Naive thymus-derived CD4-positive, alpha-beta T cell (primary cell): ENCODE data around the gene FUT9. TPM values are rescaled to one million over a fixed set of nuclear protein-coding genes. Genes with fewer than 3 reads are reported as not detected.

Experiments used
- ATAC-seq: fragments of 150-1000 bp; cut with Tn5 transposase; 2 replicates; pipeline ENCODE4 v1.10.0; 2021; ENCODE audit warnings: mild to moderate bottlenecking, moderate library complexity
- CTCF ChIA-PET: fragments of 350-600 bp; sonication (Branson Sonifier 250); formaldehyde crosslinking; loops from one replicate; lab custom pipeline; 2021; ENCODE audit warnings: antibody characterized with exemption; lab: Charles Lee
- POLR2A ChIA-PET: fragments of 350-600 bp; sonication (Branson Sonifier 250); formaldehyde crosslinking; loops from one replicate; lab custom pipeline; 2021; ENCODE audit warnings: antibody characterized with exemption, inconsistent platforms; lab: Charles Lee
- DNase-seq, 9 donors: peaks; one replicate each; pipeline versions ENCODE4 v3.0.0 to v3.0.0-alpha.2; 2020 to 2022; ENCODE audit warnings: mixed read lengths in 1 of 9
- H3K27ac ChIP-seq: one replicate; pipeline ENCODE4 v1.7.0; 2013; ENCODE audit warnings: mild to moderate bottlenecking, low read depth, low read length, moderate library complexity
- H3K27me3 ChIP-seq, 2 donors: one replicate each; pipeline ENCODE4 v1.7.0; 2013; ENCODE audit warnings: low read length in 2 of 2, mild to moderate bottlenecking in 2 of 2, moderate library complexity in 2 of 2; ENCODE audit not compliant: control insufficient read depth in 2 of 2, insufficient read depth in 2 of 2
- H3K36me3 ChIP-seq, 3 experiments: 1 replicate in 2 of 3; 2 replicates in 1 of 3; pipeline ENCODE4 v1.7.0; 2013; ENCODE audit warnings: low read length in 3 of 3, mild to moderate bottlenecking in 3 of 3, moderate library complexity in 1 of 3; ENCODE audit not compliant: insufficient read depth in 3 of 3, control insufficient read depth in 2 of 3
- H3K4me1 ChIP-seq, 2 donors: one replicate each; pipeline ENCODE4 v1.7.0; 2013; ENCODE audit warnings: low read length in 2 of 2, mild to moderate bottlenecking in 2 of 2, moderate library complexity in 1 of 2; ENCODE audit not compliant: control insufficient read depth in 2 of 2, insufficient read depth in 2 of 2
- H3K4me3 ChIP-seq: 2 replicates; pipeline ENCODE4 v1.7.0; 2013; ENCODE audit warnings: mild to moderate bottlenecking, low read length
- H3K9me3 ChIP-seq, 3 experiments: 1 replicate in 2 of 3; 2 replicates in 1 of 3; pipeline ENCODE4 v1.7.0; 2013; ENCODE audit warnings: low read length in 3 of 3; ENCODE audit not compliant: control insufficient read depth in 2 of 3
- H3K27ac Mint-ChIP-seq, 9 donors: one replicate each; pipeline ENCODE4 v1.8.0; 2020 to 2022; ENCODE audit warnings: mixed read lengths in 9 of 9, mild to moderate bottlenecking in 8 of 9, moderate library complexity in 5 of 9, inconsistent platforms in 2 of 9
- H3K27me3 Mint-ChIP-seq, 5 donors: one replicate each; pipeline ENCODE4 v1.8.0; 2021 to 2022; ENCODE audit warnings: mixed read lengths in 5 of 5, mild to moderate bottlenecking in 1 of 5
- H3K36me3 Mint-ChIP-seq, 5 donors: one replicate each; pipeline ENCODE4 v1.8.0; 2020 to 2022; ENCODE audit warnings: mixed read lengths in 5 of 5, mild to moderate bottlenecking in 3 of 5, inconsistent platforms in 1 of 5
- H3K4me1 Mint-ChIP-seq, 7 donors: one replicate each; pipeline ENCODE4 v1.8.0; 2020 to 2022; ENCODE audit warnings: mixed read lengths in 7 of 7, mild to moderate bottlenecking in 3 of 7, inconsistent platforms in 1 of 7
- H3K4me3 Mint-ChIP-seq, 10 donors: one replicate each; pipeline ENCODE4 v1.8.0; 2020 to 2022; ENCODE audit warnings: mild to moderate bottlenecking in 10 of 10, mixed read lengths in 10 of 10, moderate library complexity in 6 of 10, inconsistent platforms in 2 of 10
- H3K9me3 Mint-ChIP-seq, 11 donors: one replicate each; pipeline ENCODE4 v1.8.0; 2020 to 2022; ENCODE audit warnings: mixed read lengths in 11 of 11, mild to moderate bottlenecking in 4 of 11, inconsistent platforms in 1 of 11, moderate library complexity in 1 of 11
- intact Hi-C, 2 donors: fragments of 100-400 bp; cut with micrococcal nuclease; formaldehyde crosslinking; loops; one replicate each; pipeline ENCODE4 v1.15.1; 2023
- polyA plus RNA-seq, 2 donors: library from polyadenylated mRNA; unstranded; fragments of 300-500 nt; fragmentation: Illumina TruSeq; gene quantifications; one replicate each; pipeline ENCODE4 v1.2.3, GENCODE V29; 2021
- total RNA-seq, 6 experiments: library from RNA in 5 of 6; stranded (reverse) in 5 of 6; gene quantifications; 1 replicate in 5 of 6; 2 replicates in 1 of 6; pipeline ENCODE4 v1.2.3 and lab custom pipeline; 2021 to 2026

Gene FUT9
- total and polyA plus RNA-seq, 7 experiments from 2014 or later: not detected

DNA sequence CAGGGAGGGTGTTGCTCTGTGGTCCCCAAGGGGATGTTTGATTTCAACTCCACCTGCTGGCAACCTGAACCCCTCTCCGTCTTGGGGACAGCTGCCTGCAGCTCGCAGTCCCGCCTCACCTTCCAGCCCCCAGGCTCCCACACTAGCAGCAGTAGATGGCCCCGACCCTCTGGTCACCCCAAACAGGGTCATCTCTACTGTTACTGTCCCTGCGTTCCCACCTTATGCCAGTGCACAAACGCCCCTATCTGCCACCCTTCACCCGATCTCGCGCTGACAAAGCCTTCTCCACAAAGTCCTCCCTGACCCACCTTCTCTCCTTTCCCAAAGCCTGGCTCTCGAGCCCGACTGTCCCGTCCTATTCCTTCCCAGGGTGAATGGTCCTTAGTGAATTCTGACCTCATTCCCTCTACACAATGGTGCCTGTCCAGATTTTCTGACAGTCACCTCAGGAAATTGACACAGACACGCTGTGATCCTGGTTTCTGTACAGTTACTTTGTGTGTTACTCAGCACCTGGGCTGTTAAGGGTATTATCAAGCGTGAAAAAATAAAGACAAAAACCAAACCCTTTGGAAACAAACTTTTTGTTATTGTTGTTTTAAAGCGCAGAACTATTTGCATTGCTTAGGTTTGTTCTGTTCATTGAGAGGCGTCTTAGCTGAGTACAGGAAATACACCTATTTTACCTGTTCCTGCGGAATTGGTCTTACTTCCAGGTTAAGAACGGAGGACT is 728 bp downstream of the FUT9 start:
- H3K36me3 Mint-ChIP-seq: peaks cover 0 to 5% (median 0%) of the 10 kb centered on the region in 5 donors
- H3K4me3 ChIP-seq: no peak overlapping the region
- no peak overlapping the region for H3K4me3 Mint-ChIP-seq
- ATAC-seq: no peak
- no peaks in the 10 kb centered on the region for H3K27me3 ChIP-seq
- no peaks in the 10 kb centered on the region for H3K36me3 ChIP-seq
- ChIA-PET POLR2A (interaction anchor here (0.6 kb wide), 1 partner anchor 29 kb away, joined by 4 read pairs; no protein-coding TSS in a partner anchor), CTCF (no interaction called here)
- H3K9me3 ChIP-seq: no peaks in the 10 kb centered on the region
- no peaks in the 10 kb centered on the region for H3K4me1 ChIP-seq
- H3K27ac Mint-ChIP-seq: no peak overlapping the region
- no peak for DNase-seq
- peaks cover 0 to 4% (median 0%) of the 10 kb centered on the region in 7 donors for H3K4me1 Mint-ChIP-seq
- no peak overlapping the region for H3K27ac ChIP-seq
- intact Hi-C loops: no loop called here
- H3K27me3 Mint-ChIP-seq: peaks cover 29 to 40% (median 33%) of the 10 kb centered on the region in 5 donors
- peaks cover 0 to 4% (median 0%) of the 10 kb centered on the region in 11 donors for H3K9me3 Mint-ChIP-seq

DNA sequence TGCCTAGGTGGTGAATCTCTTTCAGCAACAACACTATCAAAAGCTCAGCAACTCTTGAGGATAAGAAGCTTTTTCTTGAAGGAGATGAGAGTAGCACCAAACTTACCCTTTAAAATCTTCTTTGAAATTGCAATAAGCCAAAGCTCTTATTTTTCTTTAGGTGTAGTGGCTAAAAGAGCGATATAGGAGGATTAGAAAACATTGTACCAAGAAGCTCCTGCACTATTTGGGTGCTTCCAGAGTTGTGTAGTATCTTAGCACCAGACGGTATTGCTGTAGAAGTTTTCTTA is 1.2 kb downstream of the FUT9 start:
- Histone ChIP-seq H3K27me3 (no peaks in the 10 kb centered on the region), H3K9me3 (no peaks in the 10 kb centered on the region), H3K36me3 (no peaks in the 10 kb centered on the region), H3K4me1 (no peaks in the 10 kb centered on the region), H3K4me3 (no peak overlapping the region), H3K27ac (no peak overlapping the region)
- ChIA-PET POLR2A (interaction anchor here (0.5 kb wide), 1 partner anchor 295 kb away, joined by 3 read pairs; no protein-coding TSS in a partner anchor), CTCF (no interaction called here)
- Mint-ChIP-seq H3K27ac (no peak overlapping the region), H3K4me1 (peaks cover 0 to 4% (median 0%) of the 10 kb centered on the region in 7 donors), H3K9me3 (peaks cover 0 to 6% (median 0%) of the 10 kb centered on the region in 11 donors), H3K36me3 (peaks cover 0 to 5% (median 0%) of the 10 kb centered on the region in 5 donors), H3K27me3 (peaks cover 29 to 40% (median 33%) of the 10 kb centered on the region in 5 donors), H3K4me3 (no peak overlapping the region)
- ATAC-seq: no peak
- intact Hi-C loops: no loop called here
- DNase-seq: no peak

DNA sequence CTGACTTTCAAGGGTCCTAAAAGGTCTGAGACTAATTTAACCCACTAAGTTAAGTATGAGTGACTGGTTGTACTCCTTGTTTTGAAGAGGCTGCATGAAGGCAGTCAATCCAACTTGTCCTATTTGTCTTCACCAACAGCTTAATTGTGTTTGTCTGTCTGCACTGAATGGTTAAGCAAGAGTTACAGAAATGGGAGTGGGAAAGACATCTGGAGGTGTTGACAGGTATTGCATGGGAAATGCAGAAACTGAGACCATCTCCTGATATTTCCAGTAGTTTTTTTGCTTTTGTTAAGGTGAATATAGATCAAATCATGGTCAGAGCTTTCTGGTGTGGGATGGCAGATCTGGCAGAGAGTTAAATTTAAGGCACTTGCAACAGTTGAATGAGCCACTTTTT is 6.5 kb downstream of the FUT9 start:
- no peak overlapping the region for H3K27ac ChIP-seq
- H3K9me3 ChIP-seq: no peaks in the 10 kb centered on the region
- Mint-ChIP-seq H3K27me3 (peaks cover under 1 to 12% (median 6%) of the 10 kb centered on the region in 5 donors), H3K36me3 (no peaks in the 10 kb centered on the region), H3K27ac (no peak overlapping the region), H3K4me1 (no peaks in the 10 kb centered on the region), H3K9me3 (peaks cover 0 to 7% (median 0%) of the 10 kb centered on the region in 11 donors), H3K4me3 (no peak overlapping the region)
- no peaks in the 10 kb centered on the region for H3K27me3 ChIP-seq
- H3K36me3 ChIP-seq: no peaks in the 10 kb centered on the region
- CTCF ChIA-PET: no interaction called here
- intact Hi-C loops: no loop called here
- H3K4me3 ChIP-seq: no peak overlapping the region
- ATAC-seq: no peak
- H3K4me1 ChIP-seq: no peaks in the 10 kb centered on the region
- no peak for DNase-seq
- POLR2A ChIA-PET: no interaction called here

DNA sequence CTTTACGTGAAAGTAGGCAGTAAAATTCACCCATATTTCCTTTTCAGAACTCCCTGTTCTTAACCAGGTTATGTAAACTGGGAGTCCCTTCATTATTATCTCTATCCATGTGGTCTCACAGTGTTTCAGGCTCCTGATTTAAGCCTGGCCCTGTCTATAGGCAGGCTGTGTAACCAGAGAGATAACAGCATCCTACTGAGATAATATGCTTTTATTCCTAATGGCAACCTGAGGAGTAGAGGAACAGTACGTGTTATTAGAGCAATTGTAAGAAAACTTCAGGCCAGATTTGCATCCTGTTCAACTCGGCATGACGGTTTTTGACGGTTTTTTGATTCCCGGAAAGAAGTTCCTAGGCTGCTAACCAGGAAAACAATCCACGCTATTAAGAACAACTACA is 16.9 kb downstream of the FUT9 start:
- no peak overlapping the region for H3K27ac ChIP-seq
- no peaks in the 10 kb centered on the region for H3K36me3 Mint-ChIP-seq
- H3K36me3 ChIP-seq: no peaks in the 10 kb centered on the region
- H3K27me3 ChIP-seq: no peaks in the 10 kb centered on the region
- POLR2A ChIA-PET: no interaction called here
- H3K27me3 Mint-ChIP-seq: no peaks in the 10 kb centered on the region
- no peak overlapping the region for H3K4me3 Mint-ChIP-seq
- CTCF ChIA-PET: no interaction called here
- DNase-seq: no peak
- ATAC-seq: no peak
- intact Hi-C loops: no loop called here
- no peak overlapping the region for H3K27ac Mint-ChIP-seq
- H3K4me3 ChIP-seq: no peak overlapping the region
- peaks cover 0 to 6% (median 0%) of the 10 kb centered on the region in 11 donors for H3K9me3 Mint-ChIP-seq
- no peaks in the 10 kb centered on the region for H3K9me3 ChIP-seq
- H3K4me1 Mint-ChIP-seq: no peaks in the 10 kb centered on the region
- H3K4me1 ChIP-seq: no peaks in the 10 kb centered on the region

DNA sequence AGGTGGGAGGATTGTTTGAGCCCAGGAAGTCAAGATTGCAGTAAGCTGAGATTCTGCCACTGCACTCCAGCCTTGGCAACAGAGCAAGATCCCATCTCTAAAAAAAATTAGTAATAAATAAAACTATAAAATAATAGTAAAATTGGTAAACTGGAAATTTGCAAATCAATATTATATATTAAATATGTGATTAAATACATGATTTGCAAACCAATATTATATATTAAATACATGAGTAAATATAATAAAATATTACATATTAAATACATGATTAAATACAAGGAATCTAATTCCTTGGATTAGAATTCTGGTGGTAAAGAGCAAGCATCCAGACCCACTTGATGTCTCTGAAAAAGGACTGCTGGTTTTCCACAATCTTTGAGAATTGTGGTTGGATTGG is 35.8 kb downstream of the FUT9 start:
- POLR2A ChIA-PET: no interaction called here
- H3K4me1 Mint-ChIP-seq: no peaks in the 10 kb centered on the region
- no peaks in the 10 kb centered on the region for H3K27me3 ChIP-seq

DNA sequence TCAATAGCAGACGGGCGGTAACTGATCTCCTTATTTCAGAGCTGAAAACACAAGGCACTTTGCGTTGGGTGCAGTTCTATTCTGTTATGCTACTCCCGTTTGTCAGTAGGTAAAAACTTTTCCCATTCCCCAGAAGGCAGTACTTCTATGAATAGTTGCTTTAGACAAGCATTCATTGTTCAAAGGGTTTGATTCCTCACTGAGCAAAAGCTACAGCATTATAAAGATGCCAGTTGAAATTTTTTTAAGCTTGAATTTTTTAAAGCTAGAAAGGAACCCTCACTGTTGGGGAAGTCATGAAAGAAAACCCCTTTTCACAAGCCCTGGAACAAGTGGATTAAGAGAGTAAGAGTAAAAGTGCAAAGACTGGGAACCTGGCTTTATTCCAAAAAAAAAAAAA is 42.3 kb downstream of the FUT9 start:
- H3K4me1 ChIP-seq: no peaks in the 10 kb centered on the region
- CTCF ChIA-PET: interaction anchor here (0.8 kb wide), 1 partner anchor 11 kb away, joined by 3 read pairs; no protein-coding TSS in a partner anchor
- DNase-seq: no peak
- H3K9me3 ChIP-seq: no peaks in the 10 kb centered on the region
- H3K27ac Mint-ChIP-seq: no peak overlapping the region
- H3K4me3 Mint-ChIP-seq: no peak overlapping the region
- H3K4me3 ChIP-seq: no peak overlapping the region
- H3K27ac ChIP-seq: no peak overlapping the region
- no peak for ATAC-seq
- no peaks in the 10 kb centered on the region for H3K4me1 Mint-ChIP-seq
- no peaks in the 10 kb centered on the region for H3K36me3 Mint-ChIP-seq
- no peaks in the 10 kb centered on the region for H3K36me3 ChIP-seq
- POLR2A ChIA-PET: no interaction called here
- H3K27me3 ChIP-seq: no peaks in the 10 kb centered on the region
- no peaks in the 10 kb centered on the region for H3K27me3 Mint-ChIP-seq
- peaks cover 0 to 14% (median 0%) of the 10 kb centered on the region in 11 donors for H3K9me3 Mint-ChIP-seq
- intact Hi-C loops: no loop called here

More for the DNA sequence above, 35.8 kb downstream of the FUT9 start:
- no peaks in the 10 kb centered on the region for H3K36me3 ChIP-seq
- H3K36me3 Mint-ChIP-seq: no peaks in the 10 kb centered on the region
- CTCF ChIA-PET: no interaction called here
- no peaks in the 10 kb centered on the region for H3K9me3 ChIP-seq
- no peak overlapping the region for H3K27ac ChIP-seq
- H3K27ac Mint-ChIP-seq: no peak overlapping the region
- H3K4me1 ChIP-seq: no peaks in the 10 kb centered on the region
- H3K4me3 Mint-ChIP-seq: no peak overlapping the region
- peaks cover 0 to 4% (median 0%) of the 10 kb centered on the region in 5 donors for H3K27me3 Mint-ChIP-seq
- no peak overlapping the region for H3K4me3 ChIP-seq
- peaks cover 0 to 7% (median 0%) of the 10 kb centered on the region in 11 donors for H3K9me3 Mint-ChIP-seq
- intact Hi-C loops: no loop called here
- DNase-seq (no peak), ATAC-seq (no peak)

DNA sequence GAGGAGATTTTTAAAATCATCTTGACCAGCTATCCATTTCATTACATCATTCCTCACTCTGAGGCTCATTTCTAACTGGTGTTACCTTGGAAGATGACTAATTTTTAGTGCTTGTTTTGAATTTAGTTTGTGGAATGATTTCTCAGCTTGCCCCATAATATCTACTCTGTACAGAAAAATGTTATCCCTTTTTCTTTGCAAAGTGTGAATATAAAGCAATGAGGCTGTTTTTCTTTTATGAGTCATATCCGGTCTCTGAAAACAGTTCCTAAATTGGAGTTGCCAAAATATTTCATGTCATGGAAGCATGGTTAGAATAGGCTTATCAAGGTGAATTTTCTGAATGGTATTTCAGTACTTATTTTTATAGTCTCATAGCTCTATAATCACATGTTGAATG is 43.8 kb downstream of the FUT9 start:
- no peaks in the 10 kb centered on the region for H3K36me3 Mint-ChIP-seq
- H3K27me3 Mint-ChIP-seq: no peaks in the 10 kb centered on the region
- Histone ChIP-seq H3K9me3 (no peaks in the 10 kb centered on the region), H3K4me3 (no peak overlapping the region), H3K4me1 (no peaks in the 10 kb centered on the region), H3K36me3 (no peaks in the 10 kb centered on the region), H3K27ac (no peak overlapping the region), H3K27me3 (no peaks in the 10 kb centered on the region)
- peaks cover 0 to 15% (median 0%) of the 10 kb centered on the region in 11 donors for H3K9me3 Mint-ChIP-seq
- no peak for DNase-seq
- intact Hi-C loops: no loop called here
- no peaks in the 10 kb centered on the region for H3K4me1 Mint-ChIP-seq
- no peak overlapping the region for H3K4me3 Mint-ChIP-seq
- CTCF ChIA-PET: interaction anchor here (0.6 kb wide), 1 partner anchor 59 kb away, joined by 4 read pairs; no protein-coding TSS in a partner anchor
- H3K27ac Mint-ChIP-seq: no peak overlapping the region
- ATAC-seq: no peak
- POLR2A ChIA-PET: no interaction called here
